SU-DHL-6 (cell line): ENCODE results near the gene KRT15.

Experiments used
- CTCF ChIP-seq: fragments of 200-600 bp; sonication (generic); IDR thresholded peaks from one replicate; pipeline ENCODE4 v1.5.1; 2017; ENCODE audit warnings: antibody characterized with exemption, mild to moderate bottlenecking, low read length, moderate library complexity; ENCODE audit not compliant: insufficient read depth, poor library complexity, severe bottlenecking
- EZH2phosphoT487 ChIP-seq: fragments of 200-600 bp; sonication (generic), shearing (Covaris generic); conservative IDR thresholded peaks from 2 replicates; pipeline ENCODE4 v1.6.1; 2018; ENCODE audit warnings: mild to moderate bottlenecking, antibody characterized with exemption, low read length, moderate library complexity, mixed read lengths

GRCh38 chr17:41529491-41529915, 10.8 kb upstream of the KRT15 start:
- TF ChIP-seq CTCF (no peak), EZH2phosphoT487 (no peak)
